Dermis microvascular lymphatic vessel endothelial cell (primary cell): ENCODE measurements around the gene FGF14. TPM values are rescaled to one million over a fixed set of nuclear protein-coding genes. Genes with fewer than 3 reads are reported as not detected.

Experiments used
- DNase-seq, 2 donors: peaks; one replicate each; pipeline versions ENCODE4 v3.0.0 to v3.0.0-alpha.2; 2010; ENCODE audit warnings: low read depth in 2 of 2
- total RNA-seq: library from RNA; depleted of rRNA; stranded (reverse); fragments of >200 nt; gene quantifications from 2 replicates; pipeline ENCODE4 v1.2.1, GENCODE V29; 2014

Gene FGF14
- total RNA-seq, 1 donor from 2014 or later = 2.4 TPM

DNA sequence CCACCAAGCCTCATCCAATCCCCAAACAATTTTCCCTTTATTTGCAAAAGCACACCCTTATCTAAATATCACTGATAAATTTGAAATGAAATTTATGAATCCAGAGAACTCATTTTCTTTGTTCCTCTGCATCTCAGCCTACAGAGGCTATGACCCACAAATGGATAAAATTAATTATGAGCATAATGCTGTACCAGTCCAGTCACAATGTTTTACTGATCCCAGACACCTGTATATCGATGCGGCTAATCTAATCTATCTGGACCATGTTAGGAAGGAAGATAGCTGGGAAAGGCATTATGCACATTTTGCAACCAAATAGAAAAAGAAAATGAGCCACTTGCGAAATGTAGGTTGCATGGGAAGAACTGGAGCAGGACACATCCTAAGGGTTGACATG, 150.0 kb downstream of the FGF14 start:
- DNase-seq = no peak

DNA sequence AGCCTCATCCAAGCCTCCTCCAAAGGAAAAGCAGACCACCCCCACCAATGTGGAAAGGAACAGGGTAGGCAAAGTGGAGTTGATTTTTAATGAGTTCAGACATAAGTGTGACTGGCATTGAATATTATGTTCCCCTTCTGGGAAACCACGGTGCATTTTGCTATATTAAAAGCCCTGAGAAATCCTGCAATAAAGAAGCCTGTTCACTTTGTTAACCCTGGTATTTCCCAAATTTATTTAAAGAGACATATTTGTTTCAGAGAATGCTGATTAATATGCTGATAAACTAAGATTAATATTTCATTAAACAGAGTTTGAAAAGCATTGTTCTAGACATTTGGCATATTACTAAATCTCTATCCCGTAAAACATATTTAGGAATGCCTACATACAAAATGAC, 151.4 kb downstream of the FGF14 start:
- no peak for DNase-seq

DNA sequence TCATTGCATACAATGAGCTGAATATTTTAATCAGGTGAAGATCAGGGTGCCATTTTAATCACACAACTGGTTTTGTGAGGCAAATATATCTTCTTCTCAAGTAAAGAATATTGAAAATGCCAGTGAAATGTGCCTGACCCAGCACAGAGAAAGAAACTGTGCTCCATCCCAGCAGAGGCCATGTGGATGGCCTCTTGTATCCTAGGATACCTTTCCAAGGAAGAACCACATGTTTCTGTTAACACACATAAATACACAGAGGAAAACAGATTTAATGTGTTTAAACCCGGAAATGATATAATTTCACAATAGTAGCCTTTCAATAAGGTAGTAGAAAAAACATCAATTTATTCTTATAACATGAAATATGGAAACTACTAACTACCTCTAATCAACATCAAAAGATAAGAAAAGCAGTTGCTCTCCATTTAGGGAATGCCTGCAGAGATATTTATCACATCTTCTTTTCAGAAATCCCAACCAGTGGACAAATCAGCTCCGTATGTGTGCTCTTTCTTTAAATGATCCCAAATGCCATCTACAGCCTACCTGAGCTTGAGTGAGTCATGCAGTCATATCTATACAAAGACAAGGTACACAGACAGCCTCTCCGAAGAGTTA, 157.1 kb downstream of the FGF14 start:
- no peak for DNase-seq

DNA sequence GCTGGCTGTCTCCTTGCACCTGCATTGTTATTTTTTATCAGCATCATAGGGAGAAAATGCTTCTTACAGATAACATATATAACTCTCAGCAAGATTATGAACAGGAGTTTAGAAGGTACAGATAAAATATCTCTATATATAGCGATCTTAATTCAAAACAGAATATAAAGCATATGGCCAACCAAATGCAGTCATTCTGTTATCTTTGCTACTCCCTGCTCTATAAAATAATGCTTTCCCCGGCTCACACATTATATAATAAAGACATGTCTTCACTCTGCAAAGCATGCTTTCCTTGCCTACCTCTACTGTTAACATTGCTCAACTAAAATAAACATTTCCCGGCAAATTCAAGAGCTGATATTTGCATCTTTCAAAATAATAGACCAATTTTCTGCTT, 161.7 kb downstream of the FGF14 start:
- DNase-seq = no peak

DNA sequence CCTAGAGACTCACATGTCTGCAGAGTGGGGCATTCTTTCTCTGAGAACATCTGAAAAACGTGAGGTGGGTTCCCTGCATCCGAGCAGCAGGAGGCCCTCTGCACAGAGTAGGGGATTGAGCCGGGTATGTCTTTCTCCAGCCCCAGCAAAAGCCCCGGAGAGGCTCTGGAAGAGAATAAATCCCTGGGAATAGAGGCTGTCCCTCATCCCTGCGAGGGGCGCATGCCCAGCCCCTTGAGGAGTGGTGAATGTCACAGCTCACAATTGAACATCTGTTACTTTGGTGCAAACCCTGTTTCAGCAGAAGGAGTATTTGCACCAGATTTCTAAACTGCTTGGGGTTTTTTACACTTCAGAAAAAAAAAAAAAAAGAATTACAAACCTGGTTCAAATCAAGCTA, 164.6 kb downstream of the FGF14 start:
- DNase-seq = no peak

DNA sequence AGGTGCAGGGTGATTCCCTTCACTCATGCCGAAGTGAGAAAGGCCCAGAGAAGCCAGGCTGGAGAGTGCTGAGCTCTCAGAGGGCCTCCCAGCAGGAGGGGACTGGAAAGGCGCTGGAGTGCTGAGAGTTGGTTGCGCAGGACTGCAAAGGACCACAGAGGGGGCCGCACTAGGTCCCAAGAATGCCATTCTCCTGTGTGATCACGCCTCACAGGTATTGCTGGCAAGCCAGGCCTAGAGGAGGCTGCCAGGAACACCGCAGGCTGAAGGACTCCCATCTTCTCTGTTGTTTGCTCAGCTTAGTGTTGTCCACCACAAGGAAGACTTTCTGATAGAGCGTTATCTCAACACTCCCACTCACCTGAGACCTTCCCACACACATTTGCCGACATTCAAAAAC, 165.0 kb downstream of the FGF14 start:
- DNase-seq = no peak

DNA sequence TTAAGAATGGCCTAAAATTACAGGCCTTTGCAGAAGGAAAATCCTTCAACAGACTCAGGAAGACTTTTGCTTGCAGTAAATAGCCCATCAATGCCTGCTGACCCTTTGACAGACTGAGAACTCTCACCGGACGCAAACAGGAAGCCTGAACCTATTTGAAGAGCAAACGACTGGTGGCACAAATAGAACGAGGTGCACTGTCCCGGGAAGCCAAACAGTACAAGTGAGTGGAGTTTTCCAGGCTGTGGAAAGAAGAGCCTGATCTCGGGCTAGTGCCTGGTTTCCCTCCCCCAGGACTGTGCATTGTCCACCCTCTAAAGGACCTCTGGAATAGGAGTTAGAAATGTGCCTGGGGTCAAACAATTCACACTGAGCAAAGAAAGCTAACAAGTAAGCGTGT, 165.5 kb downstream of the FGF14 start:
- DNase-seq = peak in 1 of 2 donors; percentile 1

DNA sequence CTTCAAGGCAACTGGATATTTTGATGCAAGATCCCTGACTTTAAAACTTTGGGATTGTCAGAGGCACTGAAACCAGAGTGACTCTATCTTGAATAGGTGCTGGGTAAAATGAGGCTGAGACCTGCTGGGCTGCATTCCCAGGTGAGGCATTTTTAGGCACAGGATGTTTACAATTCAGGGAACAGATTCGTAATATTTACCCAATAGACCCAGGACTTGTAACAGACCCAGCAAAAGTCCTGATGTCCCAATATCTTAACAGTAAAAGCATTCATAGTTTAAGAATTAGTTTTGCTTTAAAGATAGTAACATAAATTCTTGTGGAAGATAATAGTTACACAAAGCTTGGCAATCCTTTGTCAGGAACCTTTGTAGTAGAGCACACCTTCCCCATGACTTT, 166.2 kb downstream of the FGF14 start:
- DNase-seq = no peak

DNA sequence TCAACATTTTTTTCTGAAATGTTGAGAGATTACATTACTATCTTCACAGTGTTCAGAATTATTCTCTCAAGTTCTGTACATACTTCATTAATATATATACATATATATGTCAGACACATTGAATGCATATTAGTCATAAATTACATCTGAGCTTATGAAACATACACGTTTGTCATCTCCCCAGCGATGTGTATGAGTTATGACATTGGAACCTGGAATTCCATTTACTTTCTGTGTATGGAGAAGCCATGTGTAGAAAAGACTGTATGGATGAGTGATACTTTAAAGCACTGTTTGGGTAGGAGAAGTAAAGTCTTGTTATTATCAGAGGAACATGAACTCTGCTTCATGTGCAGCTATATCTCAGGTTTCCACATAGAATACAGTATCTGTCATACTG, 167.2 kb downstream of the FGF14 start:
- no peak for DNase-seq

DNA sequence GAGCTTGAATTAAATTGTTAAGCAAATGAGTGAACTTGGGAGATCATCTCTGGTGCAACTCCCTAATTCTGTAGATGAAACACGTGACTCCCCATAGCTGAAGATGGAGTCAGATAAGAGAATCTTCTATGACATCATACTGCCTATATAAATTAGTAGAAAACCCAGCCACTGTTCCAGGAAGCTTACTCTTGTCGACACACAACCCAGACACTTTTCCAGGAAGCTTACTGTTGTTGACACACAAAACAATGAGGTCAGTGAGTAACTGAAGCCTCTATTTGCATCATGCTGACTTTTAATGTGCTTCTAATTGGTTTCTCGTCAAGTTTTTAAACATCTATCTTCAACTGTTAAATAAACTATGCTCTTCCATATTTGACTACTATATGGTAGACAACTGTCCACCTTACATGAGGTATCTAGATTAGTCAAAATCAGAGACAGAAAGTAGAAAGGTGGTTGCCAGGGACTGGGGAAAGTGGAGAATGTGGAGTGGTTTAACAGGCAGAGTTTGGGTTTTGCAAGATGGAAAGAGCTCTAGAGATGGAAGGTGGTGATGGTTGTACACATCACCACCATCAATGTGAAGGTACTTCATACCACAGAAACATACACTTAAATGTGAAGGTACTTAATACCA, 168.2 kb downstream of the FGF14 start:
- no peak for DNase-seq

DNA sequence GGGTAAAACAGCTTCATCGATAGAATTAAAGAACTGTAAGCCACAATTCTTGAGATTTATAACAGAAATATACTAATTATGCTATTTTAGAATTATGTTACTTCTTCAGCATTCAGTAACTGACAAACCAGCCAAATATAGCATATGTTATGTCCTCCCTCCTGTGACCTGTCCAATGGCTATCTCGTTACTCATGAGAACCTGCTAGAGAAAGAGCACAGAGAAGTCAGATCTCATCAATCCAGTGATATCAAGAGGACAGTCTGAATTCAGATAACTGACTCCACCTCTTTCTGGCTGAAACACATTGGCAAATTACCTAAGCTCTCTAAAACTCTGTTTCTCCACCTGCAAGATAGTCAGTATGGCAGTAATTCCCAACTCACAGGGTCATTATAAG, 170.4 kb downstream of the FGF14 start:
- DNase-seq = no peak

DNA sequence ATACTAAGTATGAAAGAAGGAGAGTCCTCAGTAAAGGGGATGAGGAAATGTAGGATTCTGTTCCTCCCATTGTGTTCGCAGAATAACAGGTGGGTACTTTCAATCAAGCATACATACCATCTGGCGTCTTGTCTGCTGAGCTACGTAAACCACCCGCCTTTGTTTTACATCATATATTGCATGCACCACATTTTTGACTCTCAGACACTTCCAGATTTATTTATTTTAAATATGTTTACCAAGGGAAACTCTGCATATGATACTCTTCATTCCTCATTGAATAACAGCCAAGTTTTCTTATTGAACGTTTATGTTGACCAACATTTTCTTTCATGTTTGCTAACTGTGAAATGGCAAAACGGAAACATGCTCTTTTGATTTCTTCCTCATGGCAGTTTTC, 174.1 kb downstream of the FGF14 start:
- DNase-seq = no peak

DNA sequence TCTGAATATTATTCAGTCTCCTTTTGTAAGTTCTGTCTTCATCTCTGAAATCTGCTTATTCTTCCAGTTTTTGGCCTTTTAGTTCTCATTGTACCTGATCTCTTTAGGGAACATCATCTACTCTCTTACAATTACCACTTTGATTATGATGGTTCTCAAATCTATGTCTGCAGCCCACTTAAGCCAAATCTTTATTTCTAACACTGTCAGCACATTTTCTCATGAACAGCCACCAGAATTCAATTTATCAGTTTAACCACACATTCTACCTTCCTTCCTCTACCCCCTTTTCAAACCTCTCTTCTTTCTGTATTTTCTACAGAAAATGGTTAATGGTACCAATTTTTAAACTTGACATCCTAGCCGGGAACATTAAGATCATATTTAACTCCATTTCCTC, 175.3 kb downstream of the FGF14 start:
- DNase-seq = no peak

DNA sequence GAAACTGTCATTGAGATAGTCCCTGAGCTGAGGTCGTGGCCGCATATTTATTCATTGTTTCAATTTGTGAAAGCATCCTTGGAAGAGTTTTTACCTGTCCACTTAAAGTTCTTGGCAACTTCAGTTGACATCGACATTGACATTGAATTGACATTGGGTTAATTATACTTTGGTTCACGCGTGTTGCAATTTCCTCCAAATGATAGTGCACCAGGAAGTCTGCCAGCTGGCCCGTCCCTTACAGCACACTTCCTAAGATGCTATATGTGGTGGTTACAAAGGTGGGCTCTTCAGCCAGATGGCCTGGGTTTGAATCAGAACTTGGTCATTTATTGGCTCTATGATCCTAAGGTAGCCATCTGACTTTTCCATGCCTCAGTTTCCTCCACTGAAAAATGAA, 176.0 kb downstream of the FGF14 start:
- DNase-seq = no peak

DNA sequence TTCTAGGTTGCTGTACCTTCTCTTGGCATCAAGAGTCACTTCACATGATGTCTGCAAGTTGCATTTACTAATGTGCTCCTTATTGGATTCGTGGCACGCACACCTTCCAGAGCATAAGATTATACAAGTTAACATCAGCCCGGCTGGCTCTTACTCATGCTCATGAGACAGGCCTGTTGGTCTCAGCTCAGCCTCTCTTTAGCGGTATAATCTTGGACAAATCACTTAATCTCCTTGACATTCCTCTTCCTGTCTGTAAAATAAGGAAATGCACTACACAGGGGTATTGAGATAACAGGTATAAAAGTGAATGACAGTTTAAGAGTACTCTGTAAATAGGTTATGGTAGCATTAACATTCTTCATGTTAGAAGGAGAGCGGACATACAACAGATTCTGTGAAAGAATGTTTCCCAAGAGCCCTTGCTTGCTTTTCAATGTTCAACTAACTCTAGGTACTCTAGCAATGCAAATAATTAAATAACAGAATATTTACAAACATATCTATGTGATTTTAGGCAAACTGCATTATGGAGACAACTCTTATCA, 181.1 kb downstream of the FGF14 start:
- no peak for DNase-seq

DNA sequence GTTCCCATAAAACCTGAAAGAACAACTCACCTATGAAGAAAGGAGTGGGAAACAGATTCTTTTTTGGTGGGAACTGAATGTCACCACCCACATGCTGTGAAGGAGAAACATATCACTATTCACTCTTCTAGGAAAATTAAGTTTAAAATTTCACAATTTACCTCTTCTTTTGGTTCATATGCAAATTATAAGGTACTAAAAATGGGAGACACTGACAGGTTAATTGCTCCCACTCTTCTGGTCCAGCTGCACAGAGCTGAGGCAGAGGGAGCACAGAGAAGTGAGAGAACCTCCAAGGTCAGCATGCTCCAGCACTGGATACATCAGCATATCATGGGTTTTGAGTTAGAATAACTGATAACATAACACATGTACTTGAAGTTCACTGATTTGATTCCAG, 186.9 kb downstream of the FGF14 start:
- DNase-seq = no peak

DNA sequence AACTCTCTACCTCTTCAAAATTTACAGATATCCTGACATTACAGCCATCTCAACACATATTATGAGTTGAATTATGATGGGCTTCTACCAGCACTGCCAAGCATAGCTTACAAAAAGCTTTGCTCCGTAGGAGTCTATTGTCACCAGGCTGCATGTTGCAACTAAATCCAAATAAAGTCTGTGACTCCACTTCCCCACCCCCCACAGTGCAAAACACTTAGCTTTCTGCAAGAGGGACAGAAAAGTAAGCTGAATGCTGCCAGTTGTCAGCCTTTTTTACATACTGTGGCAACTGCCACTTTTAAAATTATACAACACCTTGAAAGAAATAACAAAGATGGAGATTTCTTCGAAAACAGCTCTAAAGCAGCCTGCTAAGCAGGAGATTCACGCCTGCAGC, 189.1 kb downstream of the FGF14 start:
- no peak for DNase-seq

DNA sequence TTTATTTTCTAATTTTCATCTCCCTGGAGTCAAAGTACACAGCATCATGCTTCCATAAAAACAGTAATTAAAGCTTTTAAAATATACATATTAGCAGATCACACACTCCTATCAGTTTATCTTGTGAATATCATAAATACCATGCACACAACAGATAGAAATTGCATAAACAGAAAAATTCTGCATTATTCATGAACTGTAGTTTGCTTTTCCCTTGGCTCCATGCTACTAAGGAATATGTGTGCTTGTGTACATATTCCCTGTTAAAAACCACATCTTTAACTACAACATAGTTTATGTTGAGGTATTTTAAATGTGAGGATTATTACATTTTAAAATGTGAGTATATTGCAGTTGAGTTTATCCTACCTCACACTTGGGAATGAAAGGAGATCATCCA, 193.5 kb downstream of the FGF14 start:
- DNase-seq = no peak

DNA sequence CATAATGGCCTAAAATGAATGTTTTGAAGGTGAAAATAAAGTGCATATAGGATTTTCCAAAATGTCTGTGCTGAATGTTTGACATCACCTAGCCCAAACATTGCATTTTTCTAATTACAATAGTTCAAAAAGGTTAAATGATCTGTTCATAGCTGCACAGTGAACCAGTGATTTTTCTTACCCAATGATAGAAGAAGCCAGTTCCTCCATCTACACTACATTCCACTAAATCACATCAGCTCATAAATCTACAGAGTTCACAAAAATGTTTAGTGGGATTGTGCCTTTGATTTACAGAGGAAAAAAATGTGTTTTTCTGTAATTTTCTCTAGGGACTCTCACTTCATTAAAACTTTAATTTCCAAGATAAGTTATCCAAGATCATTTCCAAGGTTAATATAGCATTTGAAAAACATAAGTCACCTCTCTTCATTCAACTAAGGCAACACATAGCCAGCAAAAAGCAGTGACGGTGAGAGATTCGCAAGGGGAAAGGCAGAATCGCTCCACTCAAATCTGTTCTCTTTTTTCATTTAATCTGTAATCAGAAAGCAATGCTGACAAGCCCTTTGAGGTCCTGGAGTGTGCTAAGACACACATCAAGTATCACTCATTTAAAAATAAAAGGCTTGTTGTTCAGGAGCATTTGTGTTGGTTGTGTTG, 194.0 kb downstream of the FGF14 start:
- DNase-seq = no peak

DNA sequence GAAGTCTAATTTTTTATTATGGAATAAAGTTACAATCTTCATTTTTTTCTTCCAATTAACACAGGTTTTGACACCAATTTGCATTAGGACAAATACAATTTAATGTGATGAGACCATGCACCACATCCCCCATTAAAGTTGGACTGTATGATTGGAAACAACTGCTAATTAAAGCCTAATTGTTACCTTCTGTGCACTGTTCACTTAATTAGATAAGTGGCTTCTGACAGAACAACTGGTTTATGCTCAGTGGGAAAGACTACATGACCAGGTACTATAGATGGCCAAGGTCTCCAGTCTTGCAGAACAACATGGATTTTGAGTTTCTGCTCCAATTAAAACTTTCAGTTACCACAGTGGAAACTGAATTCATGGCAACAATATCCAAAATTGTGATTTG, 198.1 kb downstream of the FGF14 start:
- DNase-seq = no peak

DNA sequence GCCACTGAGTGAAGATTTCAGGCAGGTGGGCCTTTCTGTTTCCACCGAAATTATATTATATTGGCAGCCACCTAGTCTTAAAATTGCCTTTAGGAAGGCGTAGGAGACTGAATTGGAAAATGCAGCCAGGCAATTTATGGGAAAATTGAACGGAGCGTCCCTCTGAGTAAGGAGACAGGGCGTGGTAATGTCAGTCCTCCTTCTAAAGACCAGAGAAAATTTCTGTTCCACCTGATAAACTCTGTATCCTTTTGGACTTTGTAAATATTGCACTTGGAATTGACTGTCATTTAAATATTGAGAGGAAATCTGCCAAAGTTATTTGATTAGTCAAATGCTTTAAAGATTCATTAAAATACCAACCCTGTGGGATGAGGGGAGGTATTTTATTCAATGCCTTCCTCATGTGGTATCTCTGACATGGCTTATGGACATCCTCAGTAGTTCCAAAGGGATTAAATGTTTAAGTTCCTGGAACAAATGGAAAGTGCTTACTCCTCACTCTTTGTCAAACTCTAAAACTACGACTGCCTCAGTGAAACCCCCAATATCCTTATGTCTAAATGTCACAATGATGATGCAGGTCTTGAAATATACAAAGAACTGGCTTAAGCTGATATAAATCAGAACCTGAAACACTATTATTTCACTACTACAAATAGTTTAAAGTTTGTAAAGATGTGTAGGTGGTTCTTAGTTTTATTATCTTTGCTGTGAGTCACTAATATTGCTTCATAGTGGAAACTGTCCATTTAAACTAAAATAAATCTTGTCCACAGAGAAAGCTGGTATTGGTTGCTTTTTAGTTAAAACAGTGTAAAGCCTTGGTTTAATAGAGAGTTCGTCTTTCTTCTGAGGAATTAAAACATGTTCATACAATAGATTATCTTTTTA, 203.2 kb downstream of the FGF14 start:
- DNase-seq = no peak

DNA sequence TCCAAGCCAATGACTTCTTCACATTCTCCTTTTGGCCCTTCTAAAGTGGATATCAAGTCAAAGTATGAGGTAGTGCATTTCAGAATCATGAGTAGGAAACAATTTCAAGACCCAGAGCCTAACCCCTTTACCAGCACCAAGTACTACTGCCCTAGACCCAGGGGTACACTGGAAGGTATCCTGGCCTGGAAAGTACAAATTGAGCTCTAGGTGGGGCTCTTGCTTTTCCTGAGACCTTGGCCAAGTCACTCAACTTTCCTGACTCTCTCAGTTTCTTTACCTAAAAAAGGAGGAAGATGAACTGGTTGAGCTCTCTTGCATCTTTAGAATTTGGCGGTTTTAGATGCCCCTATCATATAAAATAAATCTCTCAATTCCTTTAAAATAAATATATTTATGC, 204.7 kb downstream of the FGF14 start:
- no peak for DNase-seq
